Measurements from ENCODE around the gene MYRFL.

Gene MYRFL

DNA sequence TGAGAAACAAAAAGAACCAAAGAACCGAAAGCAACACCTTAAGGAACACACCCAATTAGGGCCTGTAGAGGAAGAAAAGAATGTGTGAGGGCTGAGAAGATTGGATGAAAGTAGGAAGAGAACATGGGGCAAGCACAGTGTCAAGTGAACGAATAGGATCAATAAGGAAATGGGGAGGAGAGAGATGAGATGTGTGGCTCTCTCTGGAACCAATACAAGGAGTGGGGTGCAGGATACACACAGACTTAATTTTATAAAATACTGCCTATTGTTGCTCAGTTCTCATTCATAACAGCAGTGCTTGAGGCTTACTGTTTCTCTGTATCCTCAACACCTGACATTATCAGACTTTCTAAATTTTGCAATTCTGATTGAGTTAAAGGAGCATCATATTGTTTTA is 93.3 kb downstream of the MYRFL start:
- in situ Hi-C loops (cut with MboI; ENCODE audit: low pct_unique_long_range_greater_than_20kb, low sequenced_read_pairs), result loop anchor here (25.0 kb wide), 1 partner anchor 644 kb away; no protein-coding TSS in a partner anchor
- no peak for DNase-seq

DNA sequence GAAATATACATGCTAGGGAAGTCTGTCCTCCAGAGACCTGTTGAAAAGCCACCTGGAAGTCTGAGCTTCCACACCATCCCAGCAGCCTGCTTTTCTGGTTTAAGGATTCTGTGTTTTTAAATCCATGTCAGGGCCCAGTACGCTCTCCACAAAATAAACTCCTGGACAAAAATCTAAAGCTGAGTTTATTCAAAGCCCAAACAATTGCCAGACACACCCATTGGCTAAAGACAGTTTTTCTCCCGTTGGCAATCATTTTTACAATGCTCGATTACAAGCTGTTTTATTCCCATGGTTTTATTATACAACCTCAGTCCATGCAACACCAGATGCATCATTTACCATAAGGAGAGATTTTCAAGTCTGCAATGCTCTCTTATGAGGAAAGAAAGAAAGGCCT is 94.5 kb downstream of the MYRFL start:
- in situ Hi-C loops (cut with MboI; ENCODE audit: low pct_unique_long_range_greater_than_20kb, low sequenced_read_pairs), result loop anchor here (25.0 kb wide), 1 partner anchor 643 kb away; no protein-coding TSS in a partner anchor
- DNase-seq, result no peak

- in situ Hi-C loops (cut with MboI; ENCODE audit: low pct_unique_long_range_greater_than_20kb, low sequenced_read_pairs), result loop anchor here (25.0 kb wide), 1 partner anchor 640 kb away; no protein-coding TSS in a partner anchor
- DNase-seq, result no peak
Observed at GRCh38 chr12:69921831-69922230, 96.8 kb downstream of the MYRFL start.

DNA sequence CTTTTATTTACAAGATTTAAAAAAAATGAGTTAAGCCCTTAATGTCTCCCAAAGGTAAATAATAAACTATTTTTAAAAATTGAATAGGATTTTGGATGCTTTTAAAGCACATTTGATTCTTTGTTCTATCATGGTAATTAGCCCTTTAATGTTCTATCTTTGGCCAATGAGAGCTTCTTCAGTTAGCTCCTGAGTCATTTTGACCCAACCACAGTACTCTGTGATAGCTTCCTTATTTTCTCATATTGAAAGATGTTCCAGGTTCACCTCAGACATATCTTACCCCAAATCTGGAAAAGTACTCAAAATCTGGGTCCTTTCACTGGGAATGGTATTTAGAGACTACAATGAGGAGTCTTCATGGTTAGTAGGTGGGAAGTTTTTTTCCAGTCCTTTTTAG is 98.0 kb downstream of the MYRFL start:
- DNase-seq, result no peak
- in situ Hi-C loops (cut with MboI; ENCODE audit: low pct_unique_long_range_greater_than_20kb, low sequenced_read_pairs), result loop anchor here (25.0 kb wide), 1 partner anchor 639 kb away; no protein-coding TSS in a partner anchor

- in situ Hi-C loops (cut with MboI; ENCODE audit: low pct_unique_long_range_greater_than_20kb, low sequenced_read_pairs), result no loop called here
Observed at GRCh38 chr12:69925291-69925690, 100.3 kb downstream of the MYRFL start.

DNA sequence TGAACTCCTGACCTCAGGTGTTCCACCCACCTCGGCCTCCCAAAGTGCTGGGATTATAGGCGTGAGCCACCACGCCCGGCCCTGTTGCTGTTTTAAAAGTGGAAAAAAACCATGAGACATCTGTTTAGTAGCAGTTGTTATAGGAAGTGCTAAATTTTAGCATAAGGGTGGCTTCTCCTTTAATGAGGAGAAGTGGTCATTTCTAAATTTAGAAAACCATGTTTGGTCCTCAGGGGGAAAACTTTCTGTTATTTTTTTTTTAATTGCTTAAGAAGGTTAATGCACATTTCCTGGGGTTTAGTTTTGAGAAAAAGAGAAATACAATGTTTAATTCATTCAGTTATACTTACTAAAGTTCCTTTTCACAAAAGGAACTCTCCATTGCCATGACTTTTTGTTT is 102.1 kb downstream of the MYRFL start:
- peak; percentile 3 for DNase-seq
- in situ Hi-C loops (cut with MboI; ENCODE audit: low pct_unique_long_range_greater_than_20kb, low sequenced_read_pairs), result no loop called here

More at GRCh38 chr12:69925291-69925690, 100.3 kb downstream of the MYRFL start:
- DNase-seq, result no peak

DNA sequence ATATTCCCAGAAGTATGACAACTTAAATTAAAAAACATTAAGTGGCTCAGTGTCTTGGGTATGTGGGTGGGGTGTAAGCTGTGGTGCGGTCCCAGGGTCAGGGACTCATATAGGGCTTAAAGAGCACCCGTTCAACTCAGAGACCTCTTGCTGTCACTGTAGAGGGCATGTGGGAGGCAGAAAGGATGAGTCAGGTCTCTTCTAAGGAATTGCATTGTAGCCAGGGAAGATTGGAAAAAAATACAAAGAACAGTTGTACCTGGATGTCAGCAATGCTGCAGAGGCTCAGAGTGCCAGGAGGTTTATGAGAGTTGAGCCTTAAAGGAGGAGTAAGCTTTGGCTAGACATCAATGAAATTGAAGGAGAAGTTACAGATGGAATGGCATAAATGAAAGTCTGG is 104.1 kb downstream of the MYRFL start:
- in situ Hi-C loops (cut with MboI; ENCODE audit: low pct_unique_long_range_greater_than_20kb, low sequenced_read_pairs), result no loop called here
- no peak for DNase-seq

- no peak for DNase-seq
- in situ Hi-C loops (cut with MboI; ENCODE audit: low pct_unique_long_range_greater_than_20kb, low sequenced_read_pairs), result no loop called here
Observed at GRCh38 chr12:69929531-69929930, 104.5 kb downstream of the MYRFL start.

DNA sequence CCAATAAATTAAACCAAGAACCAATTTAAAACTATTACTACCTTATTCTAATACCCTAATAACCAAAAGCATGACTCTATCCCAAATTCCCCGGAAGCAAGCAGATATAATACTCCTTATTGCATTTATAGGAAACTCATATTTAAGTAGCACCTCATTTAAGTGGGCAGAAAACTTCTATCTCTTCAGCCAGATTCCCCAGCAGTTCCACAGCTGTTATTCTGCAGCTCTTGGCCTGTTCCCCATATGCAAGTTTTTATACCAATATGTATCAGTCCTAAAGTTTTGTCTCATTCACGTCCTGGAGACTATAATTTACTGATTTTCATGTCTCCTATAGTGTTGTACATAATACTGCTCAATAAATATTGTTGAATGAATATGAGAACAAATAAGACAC is 106.5 kb downstream of the MYRFL start:
- DNase-seq, result no peak
- in situ Hi-C loops (cut with MboI; ENCODE audit: low pct_unique_long_range_greater_than_20kb, low sequenced_read_pairs), result no loop called here

DNA sequence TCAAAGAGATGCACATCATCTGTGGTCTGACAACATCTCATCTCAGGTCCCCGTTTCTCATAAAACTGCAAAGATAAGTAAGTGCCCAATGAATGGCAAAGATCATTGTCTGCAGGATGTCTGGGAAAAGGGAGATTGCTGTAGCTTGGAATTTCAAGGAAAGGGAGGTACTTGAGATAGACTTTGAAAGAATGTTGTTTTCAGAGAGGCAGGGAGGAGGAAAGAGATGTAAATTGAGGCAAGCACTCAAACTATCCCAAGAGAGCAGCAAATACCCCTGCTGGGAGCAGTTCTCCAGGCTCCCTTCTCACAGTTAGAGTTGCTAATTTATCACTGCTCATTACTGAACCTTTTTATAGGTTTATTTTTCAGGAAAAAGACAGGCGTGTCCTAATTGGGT is 107.1 kb downstream of the MYRFL start:
- in situ Hi-C loops (cut with MboI; ENCODE audit: low pct_unique_long_range_greater_than_20kb, low sequenced_read_pairs), result no loop called here
- DNase-seq, result no peak

GRCh38 chr12:69932676-69933552 is 107.9 kb downstream of the MYRFL start:
- in situ Hi-C loops (cut with MboI; ENCODE audit: low pct_unique_long_range_greater_than_20kb, low sequenced_read_pairs), result no loop called here
- no peak for DNase-seq

GRCh38 chr12:69934011-69934410 is 109.0 kb downstream of the MYRFL start:
- DNase-seq, result no peak
- in situ Hi-C loops (cut with MboI; ENCODE audit: low pct_unique_long_range_greater_than_20kb, low sequenced_read_pairs), result no loop called here

- in situ Hi-C loops (cut with MboI; ENCODE audit: low pct_unique_long_range_greater_than_20kb, low sequenced_read_pairs), result no loop called here
- no peak for DNase-seq
Observed at GRCh38 chr12:69935651-69936100, 110.6 kb downstream of the MYRFL start.

- in situ Hi-C loops (cut with MboI; ENCODE audit: low pct_unique_long_range_greater_than_20kb, low sequenced_read_pairs), result no loop called here
- DNase-seq, result no peak
Observed at GRCh38 chr12:69936214-69936731, 111.2 kb downstream of the MYRFL start.

DNA sequence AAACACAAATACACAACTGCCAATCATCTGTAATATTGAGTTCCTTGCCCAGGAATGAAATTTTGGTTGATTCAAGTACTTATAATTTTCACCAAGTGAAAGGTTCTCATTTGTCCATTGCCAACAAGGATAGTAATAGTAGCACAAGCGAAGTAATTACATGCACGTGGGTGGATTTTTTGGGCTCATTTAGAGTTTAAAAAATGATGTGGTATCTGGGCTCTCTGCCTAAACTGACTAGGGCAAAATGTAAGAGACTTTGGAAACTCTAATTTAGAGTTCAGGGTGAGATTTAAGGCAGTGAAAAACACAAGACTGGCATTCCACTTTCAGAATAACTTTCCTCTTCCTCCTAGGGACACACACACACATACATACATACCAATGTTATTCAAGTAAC is 111.7 kb downstream of the MYRFL start:
- no peak for DNase-seq
- in situ Hi-C loops (cut with MboI; ENCODE audit: low pct_unique_long_range_greater_than_20kb, low sequenced_read_pairs), result no loop called here

GRCh38 chr12:69947123-69947522 is 122.1 kb downstream of the MYRFL start:
- no peak for DNase-seq
- in situ Hi-C loops (cut with MboI; ENCODE audit: low pct_unique_long_range_greater_than_20kb, low sequenced_read_pairs), result no loop called here

DNA sequence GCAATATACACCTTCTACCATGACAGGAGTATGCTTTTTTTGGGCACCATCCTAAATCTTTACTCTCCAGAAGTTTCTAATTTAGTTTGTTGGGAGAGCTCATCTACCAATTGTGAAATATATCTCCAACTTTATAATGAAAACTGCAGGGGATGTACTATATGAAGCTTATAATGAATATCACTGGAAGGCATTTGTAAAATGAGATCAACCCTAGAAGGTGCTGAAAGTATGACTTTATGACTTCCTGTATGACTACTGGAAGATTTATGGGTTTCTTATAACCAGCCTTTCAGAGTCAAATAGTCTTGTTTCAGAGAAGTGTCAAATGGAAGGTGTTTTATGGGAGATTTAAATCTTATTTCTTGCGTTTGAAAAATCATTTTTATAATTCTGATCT is 122.9 kb downstream of the MYRFL start:
- DNase-seq, result no peak
- in situ Hi-C loops (cut with MboI; ENCODE audit: low pct_unique_long_range_greater_than_20kb, low sequenced_read_pairs), result no loop called here

DNA sequence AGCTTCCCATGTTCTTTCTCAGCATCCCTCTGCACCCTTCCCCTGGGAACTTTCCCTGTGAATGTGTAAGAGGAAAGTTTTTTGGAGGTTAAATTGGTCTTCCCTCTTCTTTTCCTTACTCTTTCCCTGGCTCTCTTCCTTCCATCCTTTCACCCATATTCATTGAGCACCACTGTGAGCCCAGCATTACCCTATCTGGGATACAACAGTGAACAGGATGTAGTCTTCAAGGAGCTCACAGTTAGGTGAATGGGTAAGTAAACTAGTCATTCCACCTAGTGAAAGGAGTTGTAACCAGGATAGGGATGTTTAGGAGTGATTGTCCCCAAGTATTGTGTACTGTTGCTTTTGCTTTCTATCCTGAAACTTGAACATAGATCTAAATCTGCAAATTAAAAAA is 123.8 kb downstream of the MYRFL start:
- DNase-seq, result no peak
- in situ Hi-C loops (cut with MboI; ENCODE audit: low pct_unique_long_range_greater_than_20kb, low sequenced_read_pairs), result no loop called here

DNA sequence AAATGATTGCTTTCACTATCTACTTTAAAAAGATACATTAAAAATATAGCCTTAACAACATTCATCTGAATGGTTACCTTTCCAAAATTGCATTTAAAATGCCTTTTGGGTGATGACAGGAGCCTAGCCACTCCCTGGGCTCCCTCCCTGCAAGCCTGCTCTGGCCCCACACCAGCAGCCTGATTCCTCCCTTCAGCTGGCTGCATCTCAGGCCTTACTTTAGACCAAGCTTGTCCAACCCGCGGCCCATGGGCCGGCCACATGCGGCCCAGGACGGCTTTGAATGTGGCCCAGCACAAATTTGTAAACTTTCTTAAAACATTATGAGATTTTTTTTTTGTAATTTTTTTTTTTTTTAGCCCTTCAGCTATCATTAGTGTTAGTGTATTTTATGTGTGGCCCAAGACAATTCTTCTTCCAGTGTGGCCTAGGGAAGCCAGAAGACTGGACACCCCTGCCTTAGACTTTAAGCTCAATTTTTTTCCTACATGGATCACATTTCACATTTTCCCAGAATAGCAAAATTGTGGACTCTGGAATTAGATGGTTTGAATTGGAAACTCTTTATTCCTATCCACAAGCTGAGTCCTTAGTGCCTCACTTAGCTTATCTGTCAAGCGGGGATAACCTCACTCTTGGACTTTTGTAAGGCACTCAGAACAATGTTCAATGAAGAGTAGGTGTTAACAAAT is 124.4 kb downstream of the MYRFL start:
- in situ Hi-C loops (cut with MboI; ENCODE audit: low pct_unique_long_range_greater_than_20kb, low sequenced_read_pairs), result no loop called here
- DNase-seq, result no peak

DNA sequence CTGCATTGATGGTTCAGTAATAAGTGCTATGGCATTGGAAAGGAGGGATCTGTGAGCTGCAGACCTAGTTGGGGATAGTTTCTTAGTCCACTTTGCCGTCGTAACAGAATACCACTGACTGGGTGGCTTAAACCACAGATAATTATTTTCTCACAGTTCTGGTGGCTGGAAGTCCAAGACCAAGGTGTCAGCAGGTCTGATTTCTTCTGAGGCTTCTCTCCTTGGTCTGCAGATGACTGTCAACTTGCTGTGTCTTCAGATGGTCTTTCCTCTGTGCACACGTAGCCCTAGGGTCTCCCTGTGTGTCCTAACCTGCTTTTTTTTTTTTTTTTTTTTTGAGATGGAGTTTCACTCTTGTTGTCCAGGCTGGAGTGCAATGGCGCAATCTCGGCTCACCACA is 126.1 kb downstream of the MYRFL start:
- no peak for DNase-seq
- in situ Hi-C loops (cut with MboI; ENCODE audit: low pct_unique_long_range_greater_than_20kb, low sequenced_read_pairs), result no loop called here
